ENCODE results near the gene ZBTB25.

DNA sequence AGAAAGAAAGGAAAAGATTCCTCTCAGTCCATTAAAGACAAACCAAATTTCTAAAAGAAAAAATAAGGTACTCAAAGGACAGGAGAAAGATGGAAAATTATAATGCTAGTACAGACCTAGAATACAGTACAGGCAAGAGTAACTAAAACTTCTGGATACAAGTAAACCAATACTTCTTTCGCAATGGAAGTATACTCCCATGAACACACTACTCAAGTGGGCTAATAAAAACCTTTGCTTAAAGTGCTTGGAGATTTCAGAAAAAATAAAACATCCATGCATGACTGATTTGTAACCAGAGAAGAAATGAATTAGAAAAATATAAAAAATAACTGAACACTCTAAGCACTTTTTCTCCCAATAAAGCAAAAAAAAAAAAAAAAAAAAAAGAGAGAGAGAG, 3.5 kb downstream of the ZBTB25 start:
- TF ChIP-seq, protein P1, sequence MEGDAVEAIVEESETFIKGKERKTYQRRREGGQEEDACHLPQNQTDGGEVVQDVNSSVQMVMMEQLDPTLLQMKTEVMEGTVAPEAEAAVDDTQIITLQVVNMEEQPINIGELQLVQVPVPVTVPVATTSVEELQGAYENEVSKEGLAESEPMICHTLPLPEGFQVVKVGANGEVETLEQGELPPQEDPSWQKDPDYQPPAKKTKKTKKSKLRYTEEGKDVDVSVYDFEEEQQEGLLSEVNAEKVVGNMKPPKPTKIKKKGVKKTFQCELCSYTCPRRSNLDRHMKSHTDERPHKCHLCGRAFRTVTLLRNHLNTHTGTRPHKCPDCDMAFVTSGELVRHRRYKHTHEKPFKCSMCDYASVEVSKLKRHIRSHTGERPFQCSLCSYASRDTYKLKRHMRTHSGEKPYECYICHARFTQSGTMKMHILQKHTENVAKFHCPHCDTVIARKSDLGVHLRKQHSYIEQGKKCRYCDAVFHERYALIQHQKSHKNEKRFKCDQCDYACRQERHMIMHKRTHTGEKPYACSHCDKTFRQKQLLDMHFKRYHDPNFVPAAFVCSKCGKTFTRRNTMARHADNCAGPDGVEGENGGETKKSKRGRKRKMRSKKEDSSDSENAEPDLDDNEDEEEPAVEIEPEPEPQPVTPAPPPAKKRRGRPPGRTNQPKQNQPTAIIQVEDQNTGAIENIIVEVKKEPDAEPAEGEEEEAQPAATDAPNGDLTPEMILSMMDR (IDR thresholded peaks at IDR 0.05; ENCODE audit: borderline replicate concordance, extremely low read depth, low read length, poor library complexity, severe bottlenecking): no peak
- TF ChIP-seq EZH2 (IDR thresholded peaks at IDR 0.05; ENCODE audit: borderline replicate concordance, low read depth, low read length, severe bottlenecking): no peak
